Tibial nerve (tissue), 4 donors: Measurements from ENCODE around the gene TRIP13.

Source experiments
- EP300 ChIP-seq, 2 donors: sonication (generic); formaldehyde crosslinking; IDR thresholded peaks; one replicate each; pipeline ENCODE4 v1.6.1; 2017; ENCODE audit warnings: antibody characterized with exemption in 2 of 2, mild to moderate bottlenecking in 1 of 2
- TF ChIP-seq, protein P1 (sequence below), 5 experiments: fragments of 200-600 bp in 3 of 5; fragments of 450-650 bp in 2 of 5; sonication (generic) in 3 of 5; IDR thresholded peaks; one replicate each; pipeline ENCODE4 v1.5.1; 2016 to 2019; ENCODE audit warnings: antibody characterized with exemption in 5 of 5, mild to moderate bottlenecking in 3 of 5, moderate library complexity in 2 of 5

DNA sequence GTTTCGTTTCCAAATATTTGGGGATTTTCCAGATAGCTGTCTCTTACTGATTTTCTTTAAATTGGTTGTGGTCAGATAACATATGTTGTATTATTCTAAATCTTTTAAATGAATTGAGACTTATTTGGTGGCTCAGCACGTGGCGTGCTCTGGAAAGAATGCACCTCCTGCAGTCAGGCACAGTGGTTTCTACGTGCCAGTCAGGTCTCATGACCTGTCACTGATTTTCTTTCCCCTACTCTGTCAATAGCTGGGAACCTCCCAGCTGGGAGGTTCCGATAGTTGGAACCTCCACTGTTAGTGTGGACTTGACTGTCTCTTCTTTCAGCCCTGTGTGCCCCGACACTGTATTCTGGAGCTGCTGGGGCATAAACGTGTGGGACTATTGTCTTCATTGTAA is 27.6 kb downstream of the TRIP13 start:
- TF ChIP-seq, protein P1, sequence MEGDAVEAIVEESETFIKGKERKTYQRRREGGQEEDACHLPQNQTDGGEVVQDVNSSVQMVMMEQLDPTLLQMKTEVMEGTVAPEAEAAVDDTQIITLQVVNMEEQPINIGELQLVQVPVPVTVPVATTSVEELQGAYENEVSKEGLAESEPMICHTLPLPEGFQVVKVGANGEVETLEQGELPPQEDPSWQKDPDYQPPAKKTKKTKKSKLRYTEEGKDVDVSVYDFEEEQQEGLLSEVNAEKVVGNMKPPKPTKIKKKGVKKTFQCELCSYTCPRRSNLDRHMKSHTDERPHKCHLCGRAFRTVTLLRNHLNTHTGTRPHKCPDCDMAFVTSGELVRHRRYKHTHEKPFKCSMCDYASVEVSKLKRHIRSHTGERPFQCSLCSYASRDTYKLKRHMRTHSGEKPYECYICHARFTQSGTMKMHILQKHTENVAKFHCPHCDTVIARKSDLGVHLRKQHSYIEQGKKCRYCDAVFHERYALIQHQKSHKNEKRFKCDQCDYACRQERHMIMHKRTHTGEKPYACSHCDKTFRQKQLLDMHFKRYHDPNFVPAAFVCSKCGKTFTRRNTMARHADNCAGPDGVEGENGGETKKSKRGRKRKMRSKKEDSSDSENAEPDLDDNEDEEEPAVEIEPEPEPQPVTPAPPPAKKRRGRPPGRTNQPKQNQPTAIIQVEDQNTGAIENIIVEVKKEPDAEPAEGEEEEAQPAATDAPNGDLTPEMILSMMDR (IDR thresholded peaks at IDR 0.05) = no peak
- no peak for TF ChIP-seq EP300 (IDR thresholded peaks at IDR 0.05)
